ENCODE data around the gene MEAK7.

Gene MEAK7

DNA sequence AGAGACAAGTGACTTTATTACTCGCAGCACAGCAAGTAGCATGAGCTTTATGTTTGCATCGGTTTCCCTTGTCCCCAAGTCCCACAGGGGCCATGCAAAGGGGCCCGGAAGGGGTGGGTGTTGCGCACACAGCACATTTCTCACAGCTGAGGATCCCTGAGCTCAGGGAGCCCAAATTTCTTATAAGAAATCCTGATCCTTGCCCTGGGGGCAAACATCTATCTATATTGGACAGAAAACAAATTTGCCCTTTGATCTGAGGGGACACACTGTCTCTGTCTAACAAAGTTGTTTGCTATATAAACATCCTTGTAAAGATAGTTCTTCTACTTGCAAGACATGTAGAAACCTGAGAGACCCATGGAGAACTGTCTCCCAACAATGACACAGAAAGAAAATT lies 35.7 kb upstream of the MEAK7 start:
- TF ChIP-seq, protein P1, sequence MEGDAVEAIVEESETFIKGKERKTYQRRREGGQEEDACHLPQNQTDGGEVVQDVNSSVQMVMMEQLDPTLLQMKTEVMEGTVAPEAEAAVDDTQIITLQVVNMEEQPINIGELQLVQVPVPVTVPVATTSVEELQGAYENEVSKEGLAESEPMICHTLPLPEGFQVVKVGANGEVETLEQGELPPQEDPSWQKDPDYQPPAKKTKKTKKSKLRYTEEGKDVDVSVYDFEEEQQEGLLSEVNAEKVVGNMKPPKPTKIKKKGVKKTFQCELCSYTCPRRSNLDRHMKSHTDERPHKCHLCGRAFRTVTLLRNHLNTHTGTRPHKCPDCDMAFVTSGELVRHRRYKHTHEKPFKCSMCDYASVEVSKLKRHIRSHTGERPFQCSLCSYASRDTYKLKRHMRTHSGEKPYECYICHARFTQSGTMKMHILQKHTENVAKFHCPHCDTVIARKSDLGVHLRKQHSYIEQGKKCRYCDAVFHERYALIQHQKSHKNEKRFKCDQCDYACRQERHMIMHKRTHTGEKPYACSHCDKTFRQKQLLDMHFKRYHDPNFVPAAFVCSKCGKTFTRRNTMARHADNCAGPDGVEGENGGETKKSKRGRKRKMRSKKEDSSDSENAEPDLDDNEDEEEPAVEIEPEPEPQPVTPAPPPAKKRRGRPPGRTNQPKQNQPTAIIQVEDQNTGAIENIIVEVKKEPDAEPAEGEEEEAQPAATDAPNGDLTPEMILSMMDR (IDR thresholded peaks at IDR 0.05; ENCODE audit: extremely low read depth, missing control alignments) = no peak
- no peak for DNase-seq (ENCODE audit: low spot score)

GRCh38 chr16:84538222-84538840 lies 33.9 kb upstream of the MEAK7 start:
- no peak for DNase-seq (ENCODE audit: low spot score)
- TF ChIP-seq, protein P1 (IDR thresholded peaks at IDR 0.05; ENCODE audit: extremely low read depth, missing control alignments) = no peak

DNA sequence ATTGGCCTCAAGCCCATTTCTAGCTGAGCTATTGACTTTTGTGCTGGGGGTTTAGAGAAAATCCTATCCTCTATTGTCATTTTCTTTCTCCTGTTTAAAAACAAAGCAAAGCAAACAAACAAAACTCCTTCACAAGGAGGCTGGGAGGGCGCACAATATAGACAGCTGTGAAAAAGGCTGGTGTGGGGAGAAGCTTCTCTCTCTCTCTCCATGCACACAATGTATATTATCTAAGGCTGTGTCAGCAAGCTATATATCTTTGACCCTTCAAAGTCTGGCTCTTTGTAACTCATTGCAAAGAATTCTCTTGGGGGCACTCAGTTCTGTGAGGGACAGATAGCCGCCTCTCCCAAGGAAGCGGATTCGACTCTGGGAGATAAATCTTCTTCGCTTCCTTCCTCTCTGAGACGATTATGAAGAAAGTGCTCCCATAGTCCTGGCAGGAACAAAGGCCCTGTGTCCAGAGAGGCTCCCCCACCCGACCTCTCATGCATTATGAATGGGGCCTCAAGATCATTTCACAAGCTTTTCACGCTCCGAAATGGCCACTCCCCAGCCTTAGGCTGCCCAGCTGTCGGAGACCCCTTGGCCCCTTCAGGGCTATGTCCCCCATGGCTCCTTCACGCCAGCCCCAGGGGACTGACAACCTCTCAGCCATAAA lies 33.2 kb upstream of the MEAK7 start:
- TF ChIP-seq, protein P1 (IDR thresholded peaks at IDR 0.05; ENCODE audit: extremely low read depth, missing control alignments) = no peak
- no peak for DNase-seq (ENCODE audit: low spot score)

DNA sequence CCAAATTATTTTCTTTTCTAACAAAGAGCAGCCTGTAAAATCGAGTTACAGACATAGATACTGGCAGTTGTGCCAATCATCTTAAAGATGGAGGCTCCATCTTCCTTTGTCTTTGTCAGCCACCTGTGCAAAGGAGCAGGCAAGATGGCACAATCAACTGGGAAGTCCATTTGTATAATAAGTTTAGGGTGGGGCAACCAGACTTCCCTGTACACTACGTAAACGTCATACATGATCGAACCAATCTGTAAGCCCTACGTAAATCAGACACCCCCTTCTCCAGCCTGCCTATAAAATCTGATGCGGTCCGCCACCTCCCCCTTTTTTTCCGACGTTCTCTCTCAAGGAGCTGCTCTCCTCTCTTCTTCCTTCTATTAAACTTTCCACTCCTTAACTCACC lies 31.4 kb upstream of the MEAK7 start:
- TF ChIP-seq, protein P1 (IDR thresholded peaks at IDR 0.05; ENCODE audit: extremely low read depth, missing control alignments) = no peak
- DNase-seq (ENCODE audit: low spot score) = no peak

DNA sequence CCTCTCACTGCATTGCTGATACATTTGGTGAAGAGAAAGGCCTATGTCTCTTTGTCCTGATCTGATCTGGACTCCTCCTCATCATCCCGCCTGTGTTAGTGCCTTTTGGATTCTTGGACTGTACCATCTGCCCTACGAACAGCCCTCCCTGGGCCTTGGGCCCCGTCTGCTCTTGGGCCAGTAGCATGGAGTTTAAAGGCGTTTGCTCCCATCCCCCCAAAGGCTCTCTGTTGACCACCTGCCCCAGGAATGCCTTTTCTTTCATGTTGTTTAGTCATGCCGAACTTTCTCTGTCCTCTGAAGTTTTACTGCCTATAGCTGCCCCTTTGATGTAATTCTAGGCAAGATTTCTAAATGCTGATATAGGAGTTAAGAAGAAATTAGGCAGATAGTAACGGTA lies 30.9 kb upstream of the MEAK7 start:
- TF ChIP-seq, protein P1 (IDR thresholded peaks at IDR 0.05; ENCODE audit: extremely low read depth, missing control alignments) = no peak
- DNase-seq (ENCODE audit: low spot score) = no peak

DNA sequence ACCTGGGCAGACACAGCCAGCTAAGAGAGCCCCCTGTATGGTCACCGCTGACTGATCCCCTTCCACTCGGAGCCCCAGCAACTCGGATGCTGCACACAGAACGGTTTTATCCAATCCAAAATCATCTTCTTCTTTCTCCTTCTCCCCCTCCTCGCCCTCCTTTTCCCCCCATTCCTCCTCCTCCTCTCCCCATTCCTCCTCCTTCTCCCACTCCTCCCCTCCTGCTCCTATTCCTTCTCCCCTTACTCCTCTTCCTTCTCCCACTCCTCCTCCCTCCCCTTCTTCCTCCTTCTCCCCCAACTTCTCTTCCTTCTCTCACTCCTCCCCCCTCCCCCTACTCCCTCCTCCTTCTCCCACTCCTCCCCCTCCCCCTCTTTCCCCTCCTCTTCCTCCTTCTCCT lies 30.4 kb upstream of the MEAK7 start:
- TF ChIP-seq, protein P1 (IDR thresholded peaks at IDR 0.05; ENCODE audit: extremely low read depth, missing control alignments) = no peak

GRCh38 chr16:84532855-84533486 lies 28.5 kb upstream of the MEAK7 start:
- DNase-seq (ENCODE audit: low spot score) = no peak
- TF ChIP-seq, protein P1 (IDR thresholded peaks at IDR 0.05; ENCODE audit: extremely low read depth, missing control alignments) = no peak

More for the DNA sequence above, 30.4 kb upstream of the MEAK7 start:
- no peak for DNase-seq (ENCODE audit: low spot score)

Measured in GM20000 (cell line).